Measurements from ENCODE around the gene ZDHHC13. TPM values are rescaled to one million over a fixed set of nuclear protein-coding genes. Genes with fewer than 3 reads are reported as not detected.

Gene ZDHHC13
- polyA plus RNA-seq, 1 donor from 2014 or later = 70.0 TPM

GRCh38 chr11:19173964-19174638 is 57.1 kb downstream of the ZDHHC13 start:
- no peaks in the 10 kb centered on the region for H3F3A ChIP-seq (ENCODE audit: insufficient read depth, low read length, poor library complexity, severe bottlenecking)
- peaks cover 14% of the 10 kb centered on the region for H3K36me3 ChIP-seq (ENCODE audit: insufficient read depth, low read length)
- no peaks in the 10 kb centered on the region for H3K9me3 ChIP-seq (ENCODE audit: low read length)
- H3K4me2 ChIP-seq (ENCODE audit: low read length) = no peak overlapping the region
- H3K27ac ChIP-seq (ENCODE audit: low read length) = no peak overlapping the region
- TF ChIP-seq CTCF (IDR thresholded peaks at IDR 0.05; ENCODE audit: poor library complexity, severe bottlenecking) = no peak
- no peak for TF ChIP-seq SMC3 (conservative IDR thresholded peaks at IDR 0.05; ENCODE audit: poor library complexity)
- TF ChIP-seq RAD21 (conservative IDR thresholded peaks at IDR 0.05) = no peak
- no peak for TF ChIP-seq TAF1 (IDR thresholded peaks at IDR 0.05; ENCODE audit: low read depth)
- TF ChIP-seq MXI1 (conservative IDR thresholded peaks at IDR 0.05; ENCODE audit: poor library complexity, severe bottlenecking) = no peak
- no peak for TF ChIP-seq POLR2AphosphoS5 (IDR thresholded peaks at IDR 0.05)
- TF ChIP-seq REST (IDR thresholded peaks at IDR 0.05; ENCODE audit: borderline replicate concordance) = no peak
- no peaks in the 10 kb centered on the region for H3K9me2 ChIP-seq (ENCODE audit: insufficient read depth, low read length)
- no peaks in the 10 kb centered on the region for H3K79me2 ChIP-seq (replicated peaks; ENCODE audit: insufficient read depth, low read length)
- no peak overlapping the region for H2AFZ ChIP-seq (ENCODE audit: low read depth, low read length)
- H3K27me3 ChIP-seq (ENCODE audit: insufficient read depth, low read depth, low read length) = no peaks in the 10 kb centered on the region
- H3K4me3 ChIP-seq (ENCODE audit: low read length) = no peak overlapping the region
- no peaks in the 10 kb centered on the region for H4K20me1 ChIP-seq (ENCODE audit: insufficient read depth)
- no peak overlapping the region for H3K9ac ChIP-seq (ENCODE audit: low read length)

- no peak overlapping the region for H3K27ac ChIP-seq (ENCODE audit: low read length)
- no peaks in the 10 kb centered on the region for H3K79me2 ChIP-seq (replicated peaks; ENCODE audit: insufficient read depth, low read length)
- no peaks in the 10 kb centered on the region for H3K27me3 ChIP-seq (ENCODE audit: insufficient read depth, low read depth, low read length)
- H3F3A ChIP-seq (ENCODE audit: insufficient read depth, low read length, poor library complexity, severe bottlenecking) = no peaks in the 10 kb centered on the region
- H3K4me2 ChIP-seq (ENCODE audit: low read length) = no peak overlapping the region
- no peak for TF ChIP-seq REST (IDR thresholded peaks at IDR 0.05; ENCODE audit: borderline replicate concordance)
- no peak overlapping the region for H3K9ac ChIP-seq (ENCODE audit: low read length)
- H3K9me2 ChIP-seq (ENCODE audit: insufficient read depth, low read length) = no peaks in the 10 kb centered on the region
- no peaks in the 10 kb centered on the region for H3K9me3 ChIP-seq (ENCODE audit: low read length)
- H4K20me1 ChIP-seq (ENCODE audit: insufficient read depth) = no peaks in the 10 kb centered on the region
- no peak overlapping the region for H3K4me3 ChIP-seq (ENCODE audit: low read length)
- no peak overlapping the region for H2AFZ ChIP-seq (ENCODE audit: low read depth, low read length)
- peaks cover 14% of the 10 kb centered on the region for H3K36me3 ChIP-seq (ENCODE audit: insufficient read depth, low read length)
Observed at GRCh38 chr11:19176629-19177186, 59.7 kb downstream of the ZDHHC13 start.

Data from neural cell (in vitro differentiated cells).